CD4-positive, alpha-beta T cell treated with Interleukin-2 at 100 ng/mL for 4 hours (primary cell): ENCODE measurements around the gene HPCAL1.

Experiments used
- DNase-seq: peaks from one replicate; pipeline ENCODE4 v3.0.0-alpha.2; 2020; ENCODE audit warnings: low spot score

HPCAL1 gene

DNA sequence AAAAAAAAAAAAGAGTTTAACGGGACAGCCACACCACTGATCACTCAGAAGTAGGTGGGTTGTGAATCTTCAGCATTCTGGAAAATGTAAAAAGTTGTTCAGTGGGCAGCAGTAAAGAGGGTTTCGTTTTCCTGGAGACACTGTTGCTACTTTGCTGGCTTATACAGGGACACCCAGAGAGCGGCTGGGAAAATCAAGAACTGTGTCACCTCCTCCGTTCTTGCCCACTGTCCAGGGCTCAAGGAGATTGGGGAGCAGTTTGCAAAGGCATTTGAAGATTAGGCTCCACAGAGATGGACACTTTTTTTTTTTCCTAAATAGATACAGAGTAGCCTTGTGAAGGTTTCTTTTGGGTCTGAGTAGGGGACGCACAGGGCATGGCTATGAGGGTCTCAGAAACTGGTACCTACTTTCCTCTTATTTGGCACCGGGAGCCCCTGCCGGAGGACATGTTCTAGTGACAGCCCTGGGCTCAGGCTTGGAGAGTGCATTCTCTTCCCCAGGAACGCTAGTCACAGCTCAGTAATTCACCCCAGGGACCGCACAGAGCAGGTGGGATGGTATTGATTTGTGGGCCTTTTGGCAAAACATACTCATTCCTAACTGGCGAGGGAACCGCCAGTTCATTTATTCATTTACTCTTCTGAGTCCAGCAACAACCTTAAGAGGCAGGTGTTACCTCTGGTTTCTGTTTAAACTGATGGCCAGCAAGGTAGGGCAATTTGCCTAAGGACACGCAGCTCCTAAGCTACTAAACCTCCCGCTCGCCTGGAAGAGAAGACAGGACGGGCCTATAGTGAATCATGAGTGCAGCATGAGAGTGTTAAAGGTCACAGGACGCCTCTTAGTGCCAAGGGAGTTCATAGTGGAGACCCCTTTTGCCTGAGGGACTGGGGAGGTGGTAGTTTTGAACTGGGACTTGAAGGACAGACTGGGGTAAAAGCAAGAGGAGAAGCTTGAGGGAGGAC lies 53.1 kb downstream of the HPCAL1 start:
- DNase-seq = no peak

DNA sequence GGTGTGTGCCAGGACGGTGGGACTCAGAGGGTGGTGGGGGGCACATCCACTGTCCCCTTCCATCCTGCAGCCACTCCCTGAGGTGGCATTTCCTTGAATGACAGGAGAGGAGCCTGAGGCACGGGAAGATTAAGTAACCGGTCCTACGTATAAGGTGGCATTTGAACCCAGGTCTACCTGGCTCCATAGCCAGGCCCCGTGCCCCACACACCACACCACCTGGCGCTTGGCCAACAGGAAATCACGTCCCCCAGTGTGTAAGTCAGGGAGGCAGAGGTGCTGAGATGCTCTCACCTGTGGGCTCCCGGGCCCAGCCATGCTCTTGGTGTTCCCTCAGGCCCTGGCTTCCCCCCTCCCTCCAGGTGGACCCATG lies 53.7 kb downstream of the HPCAL1 start:
- DNase-seq = no peak

DNA sequence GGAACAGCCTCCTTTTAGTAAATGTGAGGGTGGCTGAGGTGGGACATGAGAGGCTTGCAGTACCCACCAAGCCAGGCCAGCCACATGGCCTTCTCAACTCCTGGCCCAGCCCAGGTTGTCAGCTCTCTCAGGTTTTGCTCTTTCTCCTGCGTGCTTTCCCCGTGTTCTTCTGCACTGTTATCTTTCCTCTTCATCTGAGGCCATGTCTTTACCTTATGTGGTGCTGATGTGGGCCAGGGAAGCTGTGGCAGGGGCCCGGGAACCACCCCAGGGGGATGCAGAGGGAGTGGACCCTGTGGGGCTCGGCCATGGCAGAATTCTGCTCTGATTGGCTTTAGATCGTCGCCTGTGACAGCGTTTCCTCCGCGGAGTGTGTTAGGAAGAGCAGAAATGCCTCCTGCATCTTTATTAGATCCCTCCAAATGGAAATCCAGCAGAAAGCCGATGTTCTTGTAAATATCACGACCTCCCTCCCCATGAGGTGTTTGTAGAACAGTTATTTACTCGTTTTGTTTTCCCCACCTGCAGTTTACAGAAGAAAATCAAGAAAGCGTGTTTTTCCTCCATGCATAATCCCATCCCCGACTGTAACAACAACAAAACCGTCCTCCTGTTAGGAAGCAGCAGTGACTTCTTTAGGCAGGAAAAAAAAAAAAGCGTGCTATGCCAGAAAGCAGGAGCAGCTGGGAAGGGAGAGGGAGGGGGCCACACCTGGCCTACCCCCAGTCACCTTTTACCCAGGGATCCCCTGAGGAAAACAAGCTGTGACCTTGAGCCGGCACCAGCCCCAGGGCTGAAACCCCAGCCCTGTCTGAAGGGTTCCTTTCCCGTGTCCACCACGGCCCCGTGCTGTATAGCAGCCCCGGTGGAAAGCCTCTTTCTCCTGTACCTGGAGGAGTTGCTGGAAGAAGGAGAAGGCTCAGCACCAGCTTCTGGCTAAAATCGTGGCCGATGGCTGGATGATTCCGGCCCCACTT lies 54.8 kb downstream of the HPCAL1 start:
- no peak for DNase-seq

DNA sequence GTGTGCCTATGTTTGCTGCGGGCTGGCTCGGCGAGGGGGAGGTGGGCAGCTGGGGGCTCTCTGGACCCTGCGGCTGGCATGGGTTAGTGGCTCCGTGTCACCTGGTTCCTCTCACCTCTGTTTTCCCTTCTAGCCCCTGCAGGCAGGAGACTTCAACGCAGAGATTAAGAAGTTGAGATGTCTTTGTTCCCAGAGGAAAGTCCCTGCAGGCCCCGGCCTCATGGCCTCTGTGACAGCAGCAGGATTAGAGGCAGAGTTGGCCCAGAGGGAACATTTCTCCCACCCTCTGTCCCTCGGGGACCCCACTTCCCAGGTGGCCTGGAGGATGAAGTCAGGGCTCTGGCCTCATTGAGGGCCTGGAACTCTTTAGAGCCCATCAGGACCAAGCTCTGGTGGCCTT lies 56.5 kb downstream of the HPCAL1 start:
- no peak for DNase-seq

DNA sequence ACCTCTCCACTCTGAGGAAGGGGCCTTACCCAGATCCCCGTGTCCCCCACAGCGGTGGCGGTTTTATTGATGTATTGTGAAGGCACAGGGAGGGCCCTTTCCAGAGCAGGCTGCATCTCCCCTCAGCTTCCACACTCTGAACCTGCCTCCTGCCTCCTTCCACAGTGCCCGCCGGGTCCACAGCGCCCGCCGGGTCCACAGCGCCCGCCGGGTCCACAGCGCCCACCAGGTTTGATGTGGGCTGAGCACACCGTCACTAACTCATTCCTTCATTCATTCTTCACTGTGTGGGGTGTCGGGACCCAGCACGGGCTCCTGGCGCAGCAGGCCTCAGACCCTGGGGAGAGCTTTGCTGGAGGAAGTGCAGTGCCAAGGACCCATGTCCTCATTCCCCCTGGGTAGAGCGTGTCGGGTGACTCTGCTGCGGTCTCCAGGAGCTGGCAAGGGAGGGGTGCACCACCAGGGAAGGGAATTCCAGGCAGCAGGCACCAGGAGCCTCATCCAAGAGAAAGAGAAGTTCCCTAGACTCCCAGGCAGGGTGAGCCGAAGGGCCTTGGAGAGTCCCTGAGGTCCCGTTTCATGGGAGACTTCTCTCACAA lies 57.1 kb downstream of the HPCAL1 start:
- DNase-seq = no peak

DNA sequence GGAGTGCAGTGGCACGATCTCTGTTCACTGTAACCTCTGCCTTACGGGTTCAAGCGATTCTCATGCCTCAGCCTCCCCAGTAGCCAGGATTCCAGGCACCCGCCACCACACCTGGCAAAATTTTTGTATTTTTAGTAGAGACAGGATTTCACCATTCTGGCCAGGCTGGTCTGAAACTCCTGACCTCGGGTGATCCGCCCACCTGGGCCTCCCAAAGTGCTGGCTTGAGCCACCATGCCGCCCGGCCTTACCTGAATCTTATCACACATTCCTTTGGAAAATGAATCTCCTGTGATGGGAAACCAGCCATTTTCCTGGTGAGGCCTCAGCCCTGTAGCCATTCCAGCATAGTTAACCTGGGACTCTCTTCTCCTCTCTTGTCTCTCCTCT lies 57.8 kb downstream of the HPCAL1 start:
- DNase-seq = no peak

DNA sequence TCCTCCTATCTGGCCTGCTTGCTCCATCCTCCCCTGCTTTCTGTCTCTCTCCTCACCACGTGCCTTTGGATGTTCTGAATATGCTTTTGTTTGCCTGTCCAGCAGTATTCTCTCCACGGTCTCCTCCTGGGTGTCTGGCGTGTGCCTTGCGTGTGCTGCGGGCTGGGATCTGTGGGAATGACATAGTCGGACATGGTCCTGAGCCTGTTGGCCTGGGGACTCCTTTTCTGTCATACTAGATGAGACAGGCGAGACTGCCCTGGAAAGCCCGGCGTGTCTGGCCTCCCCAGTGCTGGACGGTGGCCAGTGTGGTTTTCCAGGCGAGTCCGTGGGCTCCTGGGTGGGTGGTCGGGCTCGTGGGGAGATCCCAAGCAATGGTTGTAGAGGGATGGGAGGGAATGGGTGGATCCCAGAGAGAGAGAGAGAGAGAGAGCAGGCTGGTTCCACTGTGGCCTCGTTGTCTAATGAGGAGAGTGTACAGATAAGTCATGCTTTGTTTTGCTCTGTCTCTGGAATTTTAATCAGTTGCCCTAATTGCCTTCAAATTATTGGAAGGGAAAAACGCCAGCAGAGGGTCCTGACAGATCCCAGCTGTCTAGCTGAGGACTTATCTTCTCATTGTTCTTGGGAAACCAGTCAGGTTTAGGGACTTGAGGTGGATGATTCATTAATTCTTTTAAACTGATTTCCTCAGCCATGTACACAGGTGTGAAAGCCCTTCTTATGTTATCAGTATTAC lies 58.3 kb downstream of the HPCAL1 start:
- no peak for DNase-seq

DNA sequence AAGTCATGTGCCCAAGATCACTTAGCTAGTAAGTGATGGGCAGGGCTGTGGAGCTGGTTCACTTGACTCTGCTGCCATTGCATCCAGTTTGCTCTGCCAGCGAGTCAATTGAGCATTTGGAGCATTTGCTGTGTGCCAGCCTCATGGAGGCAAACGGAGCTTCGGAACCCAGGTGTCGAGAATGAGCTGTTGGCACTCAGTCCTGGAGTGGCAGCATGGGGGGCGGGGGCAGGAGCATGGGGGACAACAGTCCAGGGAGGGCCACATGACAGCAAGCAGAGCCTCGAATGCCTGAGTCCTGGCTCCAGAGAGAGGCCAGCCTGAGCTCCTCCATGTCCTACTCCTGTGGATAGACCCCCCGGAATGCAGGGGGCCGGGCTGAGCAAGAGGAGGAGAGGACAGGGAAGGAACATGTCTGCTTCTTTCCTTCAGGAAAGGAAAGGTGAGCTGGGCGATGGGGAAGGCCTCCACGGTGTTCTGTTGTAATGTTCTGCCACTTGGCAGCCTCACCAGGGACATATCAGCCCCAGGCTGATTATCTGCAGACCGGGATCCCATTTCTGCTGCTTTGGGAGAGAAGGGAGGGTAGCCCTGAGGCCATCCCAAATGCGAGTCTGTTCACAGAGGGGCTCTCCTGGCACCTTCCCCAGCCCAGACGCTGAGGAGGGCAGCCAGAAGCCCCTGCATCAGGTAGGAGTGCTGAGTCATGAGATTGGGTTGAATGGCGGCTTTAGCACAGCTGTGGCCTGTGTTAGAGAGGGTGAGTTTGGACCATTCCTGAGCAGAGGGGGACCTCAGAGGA lies 59.6 kb downstream of the HPCAL1 start:
- no peak for DNase-seq

DNA sequence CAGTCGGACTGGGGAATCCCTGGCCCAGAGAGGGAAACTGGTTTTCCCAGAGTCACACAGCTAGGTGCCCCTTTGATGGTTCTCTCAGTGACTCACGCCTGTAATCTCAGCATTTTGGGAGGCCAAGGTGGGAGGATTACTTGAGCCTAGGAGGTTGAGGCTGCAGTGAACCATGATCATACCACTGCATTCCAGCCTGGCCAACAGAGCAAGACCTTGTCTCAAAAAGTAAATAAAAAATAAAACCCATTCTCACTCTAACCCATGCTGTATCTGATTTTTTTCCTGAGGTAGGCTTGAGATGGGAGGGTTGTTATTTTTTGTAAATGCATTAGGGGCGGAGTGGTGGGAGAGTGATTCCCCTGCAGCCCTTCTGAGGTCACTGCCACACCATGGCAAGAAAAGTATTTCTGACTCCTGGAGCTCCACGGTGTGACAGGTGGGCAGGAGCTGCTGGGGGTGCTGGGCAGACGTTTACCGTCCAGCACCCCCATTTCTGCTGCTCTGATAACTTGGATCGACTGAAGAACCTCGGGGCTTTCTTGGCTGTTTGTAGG lies 60.3 kb downstream of the HPCAL1 start:
- DNase-seq = no peak

DNA sequence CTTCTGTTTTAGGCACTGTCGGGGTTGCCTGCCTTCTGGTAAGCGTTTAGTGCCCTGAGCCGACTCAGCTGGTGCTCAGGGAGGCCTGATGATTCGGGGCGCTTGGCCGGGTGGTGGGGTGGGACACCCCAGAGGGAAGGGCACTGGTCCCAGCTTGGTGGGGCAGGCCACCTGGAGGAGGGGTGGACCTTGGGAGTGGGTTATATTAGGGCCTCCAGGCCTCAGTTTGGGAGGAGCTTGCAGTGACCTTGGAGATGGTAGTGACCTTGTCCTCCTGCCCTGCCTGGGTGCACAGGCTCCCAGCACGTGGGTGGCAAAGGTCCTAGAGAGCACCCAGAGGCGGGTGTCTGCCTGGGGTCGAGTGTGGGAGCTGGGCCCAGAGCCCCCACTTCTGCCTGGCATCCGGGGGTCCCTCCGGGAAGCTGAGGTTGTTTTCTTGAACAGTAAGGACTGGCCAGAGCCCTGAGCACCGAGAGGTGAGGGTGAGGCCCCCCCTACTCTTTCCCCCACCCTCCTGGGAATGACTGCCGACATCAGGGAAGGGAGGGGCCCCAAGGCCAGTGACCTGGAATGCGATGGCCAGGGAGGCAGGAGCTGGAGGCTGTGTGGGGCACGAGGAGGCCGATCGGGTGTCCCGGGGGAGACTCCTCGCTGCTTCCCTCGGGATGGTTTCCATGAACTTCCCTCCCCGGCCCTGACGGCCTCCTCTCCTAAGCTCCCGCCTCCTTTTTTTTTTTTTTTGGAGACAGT lies 61.3 kb downstream of the HPCAL1 start:
- no peak for DNase-seq

DNA sequence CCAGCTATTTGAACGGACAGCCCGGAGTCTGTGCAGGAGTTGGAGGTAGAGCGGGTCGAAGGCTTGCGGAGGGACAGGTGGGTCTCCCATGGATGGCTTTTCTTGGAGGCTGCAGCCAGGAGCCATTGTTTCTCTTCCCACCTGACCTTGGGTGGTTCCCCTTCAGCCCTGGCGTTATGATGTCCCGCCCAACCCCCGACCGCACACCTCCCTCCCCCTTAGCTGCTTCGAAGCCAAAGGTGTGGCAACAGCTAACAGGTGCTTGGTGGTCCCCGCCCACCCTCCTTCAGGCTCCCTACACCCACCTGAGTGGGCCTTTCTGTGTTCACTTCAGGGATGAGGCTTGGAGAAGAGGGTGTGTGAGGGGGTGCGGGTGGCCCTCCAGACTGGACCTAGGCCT lies 62.7 kb downstream of the HPCAL1 start:
- DNase-seq = no peak

DNA sequence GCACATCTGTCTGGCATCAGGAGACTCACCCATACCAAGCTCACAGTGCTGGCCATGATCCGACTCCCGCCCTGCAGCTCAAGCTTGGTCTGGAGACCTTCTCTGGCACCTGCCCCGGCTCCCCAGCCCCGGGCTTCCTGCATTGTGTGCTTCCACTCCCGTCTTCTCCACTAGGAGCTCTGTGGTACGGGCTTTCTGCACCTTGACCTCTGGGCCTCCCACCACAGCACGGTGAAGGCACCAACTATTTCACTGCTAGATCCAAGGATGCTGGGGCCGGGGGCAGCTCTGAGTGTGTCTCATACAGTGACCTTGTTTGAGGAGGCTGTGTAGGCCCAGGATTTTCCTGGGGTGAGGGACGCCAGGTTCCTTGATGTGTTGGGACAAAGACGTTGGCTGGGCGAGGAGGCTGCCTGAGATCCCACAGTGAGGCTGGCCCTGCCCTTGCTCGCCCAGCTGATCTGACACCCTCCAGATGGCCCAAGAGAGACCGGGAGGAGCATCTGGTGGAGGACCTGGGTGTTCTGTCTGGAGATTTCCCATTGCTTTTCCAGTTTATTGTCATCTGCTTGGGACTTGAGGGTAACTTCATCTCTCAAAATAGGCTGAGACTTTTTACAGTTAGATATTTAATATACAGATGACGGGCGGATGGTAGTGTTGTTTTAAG lies 64.0 kb downstream of the HPCAL1 start:
- DNase-seq = no peak

DNA sequence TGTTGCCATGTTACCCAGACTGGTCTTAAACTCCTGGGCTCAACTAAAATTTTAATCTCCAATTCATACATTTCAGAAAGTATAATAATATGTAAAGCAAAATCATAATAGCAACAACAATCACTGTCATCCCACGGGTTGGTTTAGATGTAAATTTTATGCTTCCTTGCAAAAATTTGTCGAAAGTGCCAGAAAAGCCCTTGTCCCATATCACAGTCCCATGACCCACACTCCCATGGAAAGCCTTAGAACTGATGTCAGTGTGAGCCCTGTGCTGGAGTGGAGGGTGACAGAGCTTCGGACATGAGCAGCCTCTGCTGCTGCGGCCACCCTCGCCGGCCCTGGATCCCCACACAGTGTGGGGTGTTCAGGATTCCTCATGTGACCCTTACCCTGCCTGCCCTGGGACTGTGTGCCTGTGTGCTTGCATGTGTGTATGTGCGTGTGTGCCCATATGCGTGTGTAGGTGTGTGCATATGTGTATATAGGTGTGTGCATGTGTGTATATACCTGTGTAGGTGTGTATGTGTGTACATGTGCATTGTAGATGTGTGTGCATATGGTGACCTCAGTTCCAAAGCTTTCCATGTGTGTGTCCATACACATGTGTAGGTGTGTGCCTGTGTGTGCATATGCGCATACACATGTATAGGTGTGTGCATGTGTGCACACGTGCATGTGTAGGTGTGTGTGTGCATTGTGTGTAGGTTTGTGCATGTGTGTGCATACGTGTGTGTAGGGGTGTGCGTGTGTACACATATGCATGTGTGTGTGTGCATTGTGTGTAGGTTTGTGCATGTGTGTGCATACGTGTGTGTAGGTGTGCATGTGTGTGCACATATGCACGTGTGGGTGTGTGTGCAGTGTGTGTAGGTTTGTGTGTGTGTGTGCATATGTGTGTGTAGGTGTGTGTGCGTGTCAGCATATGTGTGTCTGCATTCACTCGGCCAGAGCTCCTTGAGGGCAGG lies 65.1 kb downstream of the HPCAL1 start:
- DNase-seq = no peak

DNA sequence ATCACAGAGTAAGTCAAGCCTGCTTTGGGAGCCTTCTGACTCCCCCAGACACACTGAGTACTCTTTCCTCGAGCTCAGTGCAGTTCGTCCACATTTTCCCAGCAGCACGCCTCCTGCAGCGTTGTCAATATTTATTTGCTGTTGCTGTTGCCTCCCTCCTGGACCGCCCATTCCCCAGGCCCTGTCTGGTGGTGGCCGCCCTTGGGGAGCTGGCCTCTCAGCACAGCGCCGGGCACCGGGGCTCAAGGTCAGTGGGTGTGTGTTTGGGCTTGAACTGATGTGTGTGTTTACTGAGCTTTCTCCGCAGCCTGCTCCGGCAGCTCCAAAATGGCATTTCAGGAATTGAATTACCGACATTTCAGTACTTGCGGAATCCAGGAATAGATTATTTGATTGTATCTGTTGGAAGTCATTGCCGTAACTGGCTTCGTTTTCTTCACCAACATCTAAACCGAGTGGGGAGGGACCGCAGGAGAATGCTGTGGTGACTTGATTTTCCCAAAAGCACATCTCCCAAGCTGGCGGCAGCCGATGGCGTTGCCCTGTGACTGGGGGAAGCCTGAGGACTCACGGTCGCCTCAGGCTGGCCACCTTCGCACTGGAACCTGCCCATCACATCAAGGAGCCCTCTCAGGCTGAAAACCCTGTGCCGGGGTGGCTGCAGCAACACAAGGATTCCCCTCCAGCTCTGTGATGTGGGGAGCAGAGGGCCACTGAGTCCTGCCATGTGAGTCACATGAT lies 66.0 kb downstream of the HPCAL1 start:
- DNase-seq = no peak

DNA sequence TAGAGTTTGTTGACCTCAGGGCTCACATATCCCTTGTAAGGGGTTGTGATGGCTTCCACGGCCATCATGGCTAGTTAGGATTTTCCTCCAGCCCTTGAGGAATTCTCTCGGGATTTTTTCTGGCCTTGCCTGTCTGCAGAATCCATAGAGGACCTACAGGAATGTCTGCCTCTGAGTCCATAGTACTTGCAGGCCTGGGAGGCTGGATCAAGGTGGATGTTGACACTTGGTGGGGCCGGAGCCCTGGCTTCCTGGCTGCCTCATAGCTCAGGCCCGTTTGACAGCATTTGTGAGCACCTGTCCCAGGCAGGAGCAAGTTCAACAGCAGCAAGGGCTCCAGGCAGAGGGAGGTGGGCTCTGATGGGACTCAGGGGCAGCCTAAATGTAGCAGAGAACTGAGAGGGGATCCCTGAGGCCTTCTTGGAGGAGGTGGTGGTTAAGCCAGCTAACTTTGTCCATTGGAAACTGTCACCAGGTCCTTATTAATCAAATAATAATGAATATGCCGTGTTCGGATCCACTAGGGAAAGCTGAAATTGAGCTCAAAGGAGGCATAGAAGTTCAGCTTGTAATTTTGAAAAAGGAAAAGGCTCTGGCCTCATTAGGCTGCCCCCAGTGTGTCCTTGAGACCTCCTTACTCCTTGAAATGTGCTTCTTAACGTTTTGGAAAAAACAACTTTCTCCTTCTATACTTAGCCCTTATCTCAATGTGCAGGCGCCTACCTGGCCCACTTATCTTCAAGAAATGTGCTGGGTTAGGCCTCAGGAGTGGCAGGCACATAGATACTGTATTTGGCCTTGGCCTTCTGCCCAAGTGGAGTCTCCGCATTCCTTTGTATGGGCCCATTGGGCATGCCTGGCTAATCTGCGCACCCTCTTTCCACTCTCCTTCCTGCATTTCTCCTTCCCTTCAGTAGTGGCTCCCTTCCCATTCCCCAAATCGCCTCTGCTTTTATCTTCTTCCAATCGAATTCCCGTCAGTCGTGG lies 66.9 kb downstream of the HPCAL1 start:
- DNase-seq = no peak

DNA sequence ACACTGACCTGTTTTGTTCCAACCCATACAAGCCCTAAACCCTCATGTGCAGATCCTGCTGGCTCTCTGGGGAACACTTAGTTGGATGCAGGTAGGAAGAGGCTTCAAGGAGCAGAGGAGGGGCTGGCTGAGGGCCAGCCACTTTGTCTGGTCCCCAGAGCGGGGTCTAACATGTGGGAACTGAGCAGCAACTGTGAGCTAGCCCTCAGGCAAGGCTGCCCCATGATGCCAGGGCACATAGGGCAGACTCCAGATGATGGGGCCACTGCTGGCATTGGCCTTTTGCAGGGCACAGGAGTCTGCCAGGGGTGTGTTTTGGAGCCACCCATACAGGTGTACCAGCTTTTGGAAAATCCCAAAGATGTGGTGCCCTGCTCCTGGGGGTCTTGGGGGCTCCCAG lies 67.7 kb downstream of the HPCAL1 start:
- DNase-seq = no peak
